HL-60 (cell line): ENCODE results near the gene NEB.

Experiments used
- CTCF ChIP-seq: IDR thresholded peaks from one replicate; pipeline ENCODE4 v1.5.1; 2011; ENCODE audit warnings: low read length, control low read depth, inconsistent platforms; ENCODE audit not compliant: insufficient read depth
- REST ChIP-seq: IDR thresholded peaks from 2 replicates; pipeline ENCODE4 v1.6.1; 2012; ENCODE audit warnings: low read depth; ENCODE audit not compliant: insufficient replicate concordance

- TF ChIP-seq CTCF (no peak), REST (no peak)
Observed at GRCh38 chr2:151771599-151772358, 37.5 kb upstream of the NEB start.
